H9 (cell line): Measurements from ENCODE around the gene TACR1. TPM values are rescaled to one million over a fixed set of nuclear protein-coding genes. Genes with fewer than 3 reads are reported as not detected.
A peak's percentile ranks its signal among the peaks of the same experiment; 100 is the strongest.

ENCODE experiments used
- DNase-seq: peaks from one replicate; pipeline ENCODE4 v3.0.0-alpha.2; 2017
- H2AFZ ChIP-seq: one replicate; pipeline ENCODE4 v1.6.1; 2013; ENCODE audit warnings: mild to moderate bottlenecking, low read length, control low read depth, moderate library complexity
- H2AK5ac ChIP-seq: 2 replicates; pipeline ENCODE4 v1.6.1; 2013; ENCODE audit warnings: low read length, control low read depth, mixed read lengths; ENCODE audit not compliant: insufficient read length
- H2BK120ac ChIP-seq: one replicate; pipeline ENCODE4 v1.6.1; 2013; ENCODE audit warnings: low read depth, mild to moderate bottlenecking, low read length, control low read depth, inconsistent platforms; ENCODE audit not compliant: poor library complexity, severe bottlenecking
- H2BK12ac ChIP-seq: 2 replicates; pipeline ENCODE4 v1.6.1; 2013; ENCODE audit warnings: low read length, control low read depth, mixed read lengths, low read depth; ENCODE audit not compliant: insufficient read length
- H2BK15ac ChIP-seq: 2 replicates; pipeline ENCODE4 v1.6.1; 2013; ENCODE audit warnings: low read depth, low read length, control low read depth
- H2BK20ac ChIP-seq: one replicate; pipeline ENCODE4 v1.6.1; 2013; ENCODE audit warnings: low read depth, mild to moderate bottlenecking, low read length, control low read depth, inconsistent platforms; ENCODE audit not compliant: poor library complexity, severe bottlenecking
- H2BK5ac ChIP-seq: 2 replicates; pipeline ENCODE4 v1.6.1; 2013; ENCODE audit warnings: low read length, control low read depth, mixed read lengths; ENCODE audit not compliant: insufficient read length
- H3K14ac ChIP-seq: 2 replicates; pipeline ENCODE4 v1.6.1; 2013; ENCODE audit warnings: low read length, control low read depth; ENCODE audit not compliant: insufficient read depth
- H3K18ac ChIP-seq: 2 replicates; pipeline ENCODE4 v1.6.1; 2013; ENCODE audit warnings: low read depth, mild to moderate bottlenecking, mixed read lengths, low read length, control low read depth; ENCODE audit not compliant: insufficient read length
- H3K23ac ChIP-seq: 2 replicates; pipeline ENCODE4 v1.6.1; 2013; ENCODE audit warnings: low read length, control low read depth, mixed read lengths, low read depth; ENCODE audit not compliant: insufficient read length
- H3K23me2 ChIP-seq: 2 replicates; pipeline ENCODE4 v1.6.1; 2013; ENCODE audit warnings: low read depth, mild to moderate bottlenecking, mixed read lengths, low read length, control low read depth; ENCODE audit not compliant: insufficient read length, poor library complexity, severe bottlenecking
- H3K27ac ChIP-seq: 2 replicates; pipeline ENCODE4 v1.5.1; 2013; ENCODE audit warnings: low read length, control low read depth, mixed read lengths, low read depth; ENCODE audit not compliant: insufficient read length
- H3K27me3 ChIP-seq: 2 replicates; pipeline ENCODE4 v1.6.1; 2013; ENCODE audit warnings: low read length, control low read depth, inconsistent platforms; ENCODE audit not compliant: insufficient read depth
- H3K4ac ChIP-seq: 2 replicates; pipeline ENCODE4 v1.6.1; 2013; ENCODE audit warnings: low read depth, mild to moderate bottlenecking, control low read depth, inconsistent platforms, low read length, moderate library complexity
- H3K4me1 ChIP-seq: 2 replicates; pipeline ENCODE4 v1.6.1; 2013; ENCODE audit warnings: low read length, control low read depth, inconsistent platforms; ENCODE audit not compliant: insufficient read depth
- H3K4me2 ChIP-seq: 2 replicates; pipeline ENCODE4 v1.6.1; 2013; ENCODE audit warnings: low read length, control low read depth, mixed read lengths; ENCODE audit not compliant: insufficient read length, insufficient read depth
- H3K56ac ChIP-seq: 2 replicates; pipeline ENCODE4 v1.6.1; 2013; ENCODE audit warnings: low read depth, mild to moderate bottlenecking, mixed read lengths, low read length, control low read depth; ENCODE audit not compliant: insufficient read length
- H3K79me1 ChIP-seq: 2 replicates; pipeline ENCODE4 v1.6.1; 2013; ENCODE audit warnings: low read depth, mild to moderate bottlenecking, moderate library complexity, low read length, control low read depth, inconsistent platforms; ENCODE audit not compliant: insufficient read depth, poor library complexity, severe bottlenecking
- H3K79me2 ChIP-seq: 2 replicates; pipeline ENCODE4 v1.6.1; 2013; ENCODE audit warnings: low read length, control low read depth, inconsistent platforms; ENCODE audit not compliant: insufficient read depth
- H3K9ac ChIP-seq: 2 replicates; pipeline ENCODE4 v1.6.1; 2013; ENCODE audit warnings: low read length, control low read depth, mixed read lengths; ENCODE audit not compliant: insufficient read length; ENCODE audit errors: extremely low read depth
- H3K9me3 ChIP-seq: one replicate; pipeline ENCODE4 v1.6.1; 2013; ENCODE audit warnings: low read depth, low read length, inconsistent platforms; ENCODE audit not compliant: control insufficient read depth
- H3T11ph ChIP-seq: one replicate; pipeline ENCODE4 v1.6.1; 2013; ENCODE audit warnings: mild to moderate bottlenecking, low read length, control low read depth, inconsistent platforms
- H4K20me1 ChIP-seq: one replicate; pipeline ENCODE4 v1.6.1; 2013; ENCODE audit not compliant: control insufficient read depth, insufficient read length, insufficient read depth
- H4K5ac ChIP-seq: 2 replicates; pipeline ENCODE4 v1.6.1; 2013; ENCODE audit warnings: low read depth, mild to moderate bottlenecking, mixed read lengths, low read length, control low read depth; ENCODE audit not compliant: insufficient read length
- H4K8ac ChIP-seq: replicated peaks from 2 replicates; pipeline ENCODE4 v1.6.1; 2013; ENCODE audit warnings: low read length, control low read depth, mixed read lengths, low read depth; ENCODE audit not compliant: insufficient read length
- H4K91ac ChIP-seq: 2 replicates; pipeline ENCODE4 v1.6.1; 2013; ENCODE audit warnings: low read depth, mild to moderate bottlenecking, moderate library complexity, mixed read lengths, low read length, control low read depth; ENCODE audit not compliant: insufficient read length
- H3K27ac Mint-ChIP-seq, 3 experiments: 2 replicates in 2 of 3; 3 replicates in 1 of 3; pipeline ENCODE4 v1.8.0; 2020 to 2021; ENCODE audit warnings: mixed read lengths in 3 of 3, mild to moderate bottlenecking in 1 of 3, moderate library complexity in 1 of 3
- H3K27me3 Mint-ChIP-seq: 2 replicates; pipeline ENCODE4 v1.8.0; 2021; ENCODE audit warnings: low read depth, mild to moderate bottlenecking, moderate library complexity, mixed read lengths
- H3K36me3 Mint-ChIP-seq, 3 experiments: 2 replicates in 2 of 3; 3 replicates in 1 of 3; pipeline ENCODE4 v1.8.0; 2020 to 2021; ENCODE audit warnings: low read depth in 3 of 3, mixed read lengths in 3 of 3; ENCODE audit not compliant: insufficient read depth in 1 of 3
- H3K4me1 Mint-ChIP-seq, 2 experiments: 2 replicates each; pipeline ENCODE4 v1.8.0; 2020; ENCODE audit warnings: mixed read lengths in 2 of 2
- H3K4me3 Mint-ChIP-seq, 2 experiments: 2 replicates in 1 of 2; 3 replicates in 1 of 2; pipeline ENCODE4 v1.8.0; 2020 to 2021; ENCODE audit warnings: mild to moderate bottlenecking in 2 of 2, mixed read lengths in 2 of 2, moderate library complexity in 1 of 2
- H3K9me3 Mint-ChIP-seq, 2 experiments: 2 replicates in 1 of 2; 3 replicates in 1 of 2; pipeline ENCODE4 v1.8.0; 2020; ENCODE audit warnings: mild to moderate bottlenecking in 2 of 2, mixed read lengths in 2 of 2, moderate library complexity in 1 of 2
- CTCF ChIP-seq: fragments of 200-600 bp; sonication (generic); conservative IDR thresholded peaks from 3 replicates; pipeline ENCODE4 v1.8.0; 2021; ENCODE audit warnings: antibody characterized with exemption, mild to moderate bottlenecking
- WGBS: extraction: QIAGEN DNeasy Blood & Tissue Kit; methylation state at CpG from one replicate; pipeline ENCODE4 v1.1.7; 2013; ENCODE audit warnings: missing lambda C conversion rate, low lambda C conversion rate, mixed read lengths; ENCODE audit not compliant: insufficient read length; ENCODE audit errors: extremely low coverage; 5-methylcytosine and 5-hydroxymethylcytosine counted together
- total RNA-seq: library from RNA; stranded (reverse); gene quantifications from 2 replicates; pipeline ENCODE4 v1.2.1, GENCODE V29; 2021

Gene TACR1
- total RNA-seq, 1 experiment from 2014 or later, result 1.4 TPM

- peak overlapping the region; percentile 25 for H3K9ac ChIP-seq
- Mint-ChIP-seq H3K36me3 (no peaks in the 10 kb centered on the region), H3K4me3 (no peak overlapping the region), H3K9me3 (no peaks in the 10 kb centered on the region), H3K4me1 (peaks cover 58 to 60% of the 10 kb centered on the region in 2 experiments), H3K27me3 (peaks cover 39% of the 10 kb centered on the region), H3K27ac (peak overlapping the region in 1 of 3 experiments; percentile 99; a peak in 4 of 7 replicates)
- H2BK15ac ChIP-seq, result no peak overlapping the region
- peak overlapping the region; percentile 79 for H3K18ac ChIP-seq
- peaks cover 20% of the 10 kb centered on the region; the same call in 1 of the 2 replicates for H3K4me1 ChIP-seq
- WGBS, result no CpG with 5 or more reads among the region's 6 CpGs
- H3T11ph ChIP-seq, result no peak overlapping the region
- H4K5ac ChIP-seq, result peak overlapping the region; percentile 22
- H3K56ac ChIP-seq, result no peak overlapping the region
- H2BK20ac ChIP-seq, result no peak overlapping the region
- peak overlapping the region; percentile 73 for H2AK5ac ChIP-seq
- peak overlapping the region; percentile 42 for H4K91ac ChIP-seq
- no peaks in the 10 kb centered on the region for H3K79me1 ChIP-seq
- peak overlapping the region; percentile 99 for H3K27ac ChIP-seq
- no peak for DNase-seq
- H4K20me1 ChIP-seq, result no peaks in the 10 kb centered on the region
- H2AFZ ChIP-seq, result no peak overlapping the region
- H3K79me2 ChIP-seq, result no peaks in the 10 kb centered on the region
- peaks cover 2% of the 10 kb centered on the region for H3K23me2 ChIP-seq
- H3K27me3 ChIP-seq, result no peaks in the 10 kb centered on the region
- H3K4ac ChIP-seq, result no peak overlapping the region
- peak overlapping the region; percentile 60 for H4K8ac ChIP-seq
- peak overlapping the region; percentile 62 for H3K4me2 ChIP-seq
- H3K14ac ChIP-seq, result 0 out of 2 replicates have a peak overlapping the region, but pooled peaks have one; percentile 70
- H3K23ac ChIP-seq, result peak overlapping the region; percentile 4
- H2BK12ac ChIP-seq, result peak overlapping the region; percentile 71
- no peak for TF ChIP-seq CTCF
- no peaks in the 10 kb centered on the region for H3K9me3 ChIP-seq
- peak overlapping the region; percentile 74 for H2BK5ac ChIP-seq
- no peak overlapping the region for H2BK120ac ChIP-seq
Observed at GRCh38 chr2:75055142-75055819, 144.0 kb downstream of the TACR1 start.
